Muscle of leg (tissue), 11 donors: Measurements from ENCODE around the gene TTC22. TPM values are rescaled to one million over a fixed set of nuclear protein-coding genes. Genes with fewer than 3 reads are reported as not detected.

Experiments
- DNase-seq: peaks from one replicate; pipeline ENCODE4 v3.0.0; 2013
- H3K27ac ChIP-seq: one replicate; pipeline ENCODE4 v1.5.1; 2013; ENCODE audit warnings: mild to moderate bottlenecking, low read length, control low read depth
- H3K27me3 ChIP-seq: one replicate; pipeline ENCODE4 v1.6.1; 2013; ENCODE audit warnings: low read length; ENCODE audit not compliant: control insufficient read depth, insufficient read depth
- H3K36me3 ChIP-seq: one replicate; pipeline ENCODE4 v1.6.1; 2013; ENCODE audit warnings: low read length; ENCODE audit not compliant: control insufficient read depth, insufficient read depth
- H3K4me1 ChIP-seq: one replicate; pipeline ENCODE4 v1.6.1; 2013; ENCODE audit warnings: low read length; ENCODE audit not compliant: control insufficient read depth, insufficient read depth
- H3K4me3 ChIP-seq: one replicate; pipeline ENCODE4 v1.5.1; 2013; ENCODE audit warnings: low read length, control low read depth
- H3K9me3 ChIP-seq: replicated peaks from 2 replicates; pipeline ENCODE4 v1.6.1; 2013; ENCODE audit warnings: low read depth, low read length; ENCODE audit not compliant: control insufficient read depth
- WGBS: methylation state at CpG from one replicate; pipeline ENCODE4 v1.1.5; 2013; ENCODE audit warnings: missing lambda C conversion rate; ENCODE audit not compliant: insufficient coverage; 5-methylcytosine and 5-hydroxymethylcytosine counted together
- polyA plus RNA-seq, 8 donors: library from polyadenylated mRNA; unstranded; fragments of 120-200 nt; gene quantifications; one replicate each; pipeline versions ENCODE4 v1.2.1 to v1.2.3, GENCODE V29; 2013; ENCODE audit warnings: inconsistent platforms in 1 of 8, low replicate concordance in 1 of 8; ENCODE audit not compliant: insufficient read length in 8 of 8, insufficient read depth in 1 of 8
- total RNA-seq: library from RNA; stranded (reverse); fragments of 120-200 nt; gene quantifications from one replicate; pipeline ENCODE4 v1.2.4, GENCODE V29; 2013

The TTC22 gene
- total and polyA plus RNA-seq, 9 donors: 0.04 to 1.7 (median 0.13) TPM; not detected in 1

- peaks cover 7% of the 10 kb centered on the region for H3K27me3 ChIP-seq
- no peaks in the 10 kb centered on the region for H3K36me3 ChIP-seq
- H3K9me3 ChIP-seq: no peaks in the 10 kb centered on the region
- H3K4me1 ChIP-seq: no peaks in the 10 kb centered on the region
- H3K4me3 ChIP-seq: no peak overlapping the region
- no peak overlapping the region for H3K27ac ChIP-seq
- DNase-seq: no peak
- 77% methylated on average over 4 of the region's 7 CpGs for WGBS
Measured at GRCh38 chr1:54815086-54815876, 14.2 kb upstream of the TTC22 start.

GRCh38 chr1:54814571-54814970 is 13.4 kb upstream of the TTC22 start:
- no peak overlapping the region for H3K27ac ChIP-seq
- peaks cover 7% of the 10 kb centered on the region for H3K27me3 ChIP-seq
- WGBS: 79% methylated on average over 3 of the region's 5 CpGs
- H3K36me3 ChIP-seq: no peaks in the 10 kb centered on the region
- no peaks in the 10 kb centered on the region for H3K9me3 ChIP-seq
- no peaks in the 10 kb centered on the region for H3K4me1 ChIP-seq
- DNase-seq: no peak
- no peak overlapping the region for H3K4me3 ChIP-seq

- Histone ChIP-seq H3K27ac (no peak overlapping the region), H3K36me3 (no peaks in the 10 kb centered on the region), H3K4me1 (no peaks in the 10 kb centered on the region), H3K4me3 (no peak overlapping the region), H3K9me3 (no peaks in the 10 kb centered on the region), H3K27me3 (peaks cover 7% of the 10 kb centered on the region)
- 64% methylated on average over 2 of the region's 10 CpGs for WGBS
- DNase-seq: no peak
Measured at GRCh38 chr1:54814126-54814498, 13.0 kb upstream of the TTC22 start.

GRCh38 chr1:54813485-54814125 is 12.5 kb upstream of the TTC22 start:
- Histone ChIP-seq H3K9me3 (no peaks in the 10 kb centered on the region), H3K27ac (no peak overlapping the region), H3K4me3 (no peak overlapping the region), H3K27me3 (peaks cover 7% of the 10 kb centered on the region), H3K36me3 (no peaks in the 10 kb centered on the region), H3K4me1 (no peaks in the 10 kb centered on the region)
- no peak for DNase-seq
- 53% methylated on average over 9 of the region's 13 CpGs for WGBS

GRCh38 chr1:54812801-54813484 is 11.8 kb upstream of the TTC22 start:
- 78% methylated on average over 8 of the region's 13 CpGs for WGBS

GRCh38 chr1:54811739-54812655 is 10.9 kb upstream of the TTC22 start:
- H3K27me3 ChIP-seq: peaks cover 7% of the 10 kb centered on the region
- H3K36me3 ChIP-seq: no peaks in the 10 kb centered on the region
- no peaks in the 10 kb centered on the region for H3K9me3 ChIP-seq
- WGBS: 62% methylated on average over 10 of the region's 18 CpGs
- no peaks in the 10 kb centered on the region for H3K4me1 ChIP-seq
- no peak for DNase-seq
- no peak overlapping the region for H3K27ac ChIP-seq
- H3K4me3 ChIP-seq: no peak overlapping the region

More at GRCh38 chr1:54812801-54813484, 11.8 kb upstream of the TTC22 start:
- Histone ChIP-seq H3K27ac (no peak overlapping the region), H3K9me3 (no peaks in the 10 kb centered on the region), H3K4me1 (no peaks in the 10 kb centered on the region), H3K4me3 (no peak overlapping the region), H3K27me3 (peaks cover 7% of the 10 kb centered on the region), H3K36me3 (no peaks in the 10 kb centered on the region)
- no peak for DNase-seq

- 87% methylated on average over 5 of the region's 5 CpGs for WGBS
- Histone ChIP-seq H3K27me3 (peaks cover 5% of the 10 kb centered on the region), H3K4me1 (no peaks in the 10 kb centered on the region), H3K4me3 (no peak overlapping the region), H3K27ac (no peak overlapping the region), H3K9me3 (no peaks in the 10 kb centered on the region), H3K36me3 (no peaks in the 10 kb centered on the region)
- no peak for DNase-seq
Measured at GRCh38 chr1:54811066-54811465, 9.9 kb upstream of the TTC22 start.

- DNase-seq: peak; percentile 52
- Histone ChIP-seq H3K4me1 (no peaks in the 10 kb centered on the region), H3K27me3 (peaks cover 4% of the 10 kb centered on the region), H3K4me3 (no peak overlapping the region), H3K27ac (no peak overlapping the region), H3K9me3 (no peaks in the 10 kb centered on the region), H3K36me3 (no peaks in the 10 kb centered on the region)
- WGBS: 23% methylated on average over 11 of the region's 13 CpGs
Measured at GRCh38 chr1:54810153-54810942, 9.2 kb upstream of the TTC22 start.

- no peaks in the 10 kb centered on the region for H3K4me1 ChIP-seq
- H3K36me3 ChIP-seq: no peaks in the 10 kb centered on the region
- H3K27me3 ChIP-seq: peaks cover 4% of the 10 kb centered on the region
- H3K9me3 ChIP-seq: no peaks in the 10 kb centered on the region
- no peak overlapping the region for H3K4me3 ChIP-seq
- no CpG with 5 or more reads among the region's 3 CpGs for WGBS
- DNase-seq: no peak
- H3K27ac ChIP-seq: no peak overlapping the region
Measured at GRCh38 chr1:54809496-54810074, 8.5 kb upstream of the TTC22 start.
